HepG2 (cell line): ENCODE measurements around the gene TMEM198. TPM values are rescaled to one million over a fixed set of nuclear protein-coding genes. Genes with fewer than 3 reads are reported as not detected.

ENCODE experiments used
- AGO1 ChIP-seq: fragments of 200-400 bp; formaldehyde crosslinking; IDR thresholded peaks from 2 replicates; pipeline ENCODE4 v1.6.1; 2017; ENCODE audit warnings: mild to moderate bottlenecking, low read depth, low read length, moderate library complexity; ENCODE audit not compliant: poor library complexity, severe bottlenecking
- EHMT2 ChIP-seq: fragments of 200-600 bp; sonication (generic); IDR thresholded peaks from 2 replicates; pipeline ENCODE4 v1.7.0; 2017; ENCODE audit warnings: antibody characterized with exemption, low read depth, low read length, borderline replicate concordance
- GFI1 ChIP-seq: sonication (generic); formaldehyde crosslinking; IDR thresholded peaks from 2 replicates; pipeline ENCODE4 v1.5.0; 2020; ENCODE audit warnings: missing genetic modification reagents, mild to moderate bottlenecking, borderline replicate concordance
- HCFC1 ChIP-seq: fragments of 150-350 bp; IDR thresholded peaks from 2 replicates; pipeline ENCODE4 v1.6.1; 2014; ENCODE audit warnings: low read depth, low read length
- HOXA9 ChIP-seq: sonication (generic); formaldehyde crosslinking; IDR thresholded peaks from 2 replicates; pipeline ENCODE4 v1.8.1; 2022; ENCODE audit warnings: missing genetic modification reagents, mild to moderate bottlenecking, moderate library complexity, borderline replicate concordance
- KDM5B ChIP-seq: sonication (generic); formaldehyde crosslinking; IDR thresholded peaks from 2 replicates; pipeline ENCODE4 v1.4.0; 2020; ENCODE audit warnings: missing genetic modification reagents, mild to moderate bottlenecking, borderline replicate concordance
- MAFG ChIP-seq: sonication (generic); formaldehyde crosslinking; IDR thresholded peaks from 2 replicates; pipeline ENCODE4 v1.5.1; 2020; ENCODE audit warnings: mild to moderate bottlenecking, missing genetic modification reagents
- ZNF282 ChIP-seq: fragments of 450-650 bp; IDR thresholded peaks from 2 replicates; pipeline ENCODE4 v1.6.1; 2018; ENCODE audit not compliant: partially characterized antibody
- ZNF431 ChIP-seq: sonication (generic); formaldehyde crosslinking; IDR thresholded peaks from 2 replicates; pipeline ENCODE4 v1.9.0; 2022; ENCODE audit warnings: missing genetic modification reagents, low read depth, mild to moderate bottlenecking, borderline replicate concordance
- ZNF468 ChIP-seq: sonication (generic); formaldehyde crosslinking; IDR thresholded peaks from 2 replicates; pipeline ENCODE4 v1.8.0; 2022; ENCODE audit warnings: mild to moderate bottlenecking, moderate library complexity, missing genetic modification reagents
- ZNF646 ChIP-seq: sonication (generic); formaldehyde crosslinking; IDR thresholded peaks from 2 replicates; pipeline ENCODE4 v1.9.0; 2021; ENCODE audit warnings: mild to moderate bottlenecking, missing genetic modification reagents
- ZNF781 ChIP-seq: sonication (generic); formaldehyde crosslinking; IDR thresholded peaks from 2 replicates; pipeline ENCODE4 v1.5.1; 2020; ENCODE audit warnings: borderline replicate concordance, mild to moderate bottlenecking, missing genetic modification reagents; ENCODE audit errors: not compliant biosample characterization
- polyA plus RNA-seq, 8 experiments: library from polyadenylated mRNA; depleted of rRNA in 3 of 8; stranded (reverse) in 7 of 8; unstranded in 1 of 8; fragments of >200 nt; fragmentation: Illumina TruSeq in 4 of 8; extraction: Trizol in 4 of 8; gene quantifications; 2 replicates each; pipeline versions ENCODE4 v1.2.1 to v1.2.3, GENCODE V29; 2011 to 2016; ENCODE audit warnings: low read depth in 4 of 8, missing spikeins in 1 of 8, mixed read lengths in 1 of 8; ENCODE audit not compliant: insufficient read depth in 1 of 8
- total RNA-seq, 5 experiments: library from RNA; depleted of rRNA; stranded (reverse); fragments of >200 nt; fragmentation: Illumina TruSeq; extraction: Trizol; gene quantifications; 2 replicates each; pipeline ENCODE4 v1.2.3, GENCODE V29; 2016; ENCODE audit warnings: low read depth in 1 of 5
- TF ChIP-seq, protein P1 (sequence below): sonication (generic); formaldehyde crosslinking; conservative IDR thresholded peaks from 2 replicates; pipeline ENCODE4 v1.5.0; 2020; ENCODE audit warnings: missing genetic modification reagents
- TF ChIP-seq, protein P2 (sequence below): sonication (generic); formaldehyde crosslinking; IDR thresholded peaks from 2 replicates; pipeline ENCODE4 v1.5.0; 2020; ENCODE audit warnings: mild to moderate bottlenecking, missing genetic modification reagents

Gene TMEM198
- total and polyA plus RNA-seq, 2 of the 13 experiments (the other 11 are each of a cell fraction or from before 2014, with no cell fraction given), result 17.3 to 23.5 TPM

- peak; percentile 97 for TF ChIP-seq ZNF431
- TF ChIP-seq, protein P1, sequence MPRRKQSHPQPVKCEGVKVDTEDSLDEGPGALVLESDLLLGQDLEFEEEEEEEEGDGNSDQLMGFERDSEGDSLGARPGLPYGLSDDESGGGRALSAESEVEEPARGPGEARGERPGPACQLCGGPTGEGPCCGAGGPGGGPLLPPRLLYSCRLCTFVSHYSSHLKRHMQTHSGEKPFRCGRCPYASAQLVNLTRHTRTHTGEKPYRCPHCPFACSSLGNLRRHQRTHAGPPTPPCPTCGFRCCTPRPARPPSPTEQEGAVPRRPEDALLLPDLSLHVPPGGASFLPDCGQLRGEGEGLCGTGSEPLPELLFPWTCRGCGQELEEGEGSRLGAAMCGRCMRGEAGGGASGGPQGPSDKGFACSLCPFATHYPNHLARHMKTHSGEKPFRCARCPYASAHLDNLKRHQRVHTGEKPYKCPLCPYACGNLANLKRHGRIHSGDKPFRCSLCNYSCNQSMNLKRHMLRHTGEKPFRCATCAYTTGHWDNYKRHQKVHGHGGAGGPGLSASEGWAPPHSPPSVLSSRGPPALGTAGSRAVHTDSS (CRISPR knock-in tag), result no peak
- TF ChIP-seq HCFC1, result no peak
- TF ChIP-seq, protein P2, sequence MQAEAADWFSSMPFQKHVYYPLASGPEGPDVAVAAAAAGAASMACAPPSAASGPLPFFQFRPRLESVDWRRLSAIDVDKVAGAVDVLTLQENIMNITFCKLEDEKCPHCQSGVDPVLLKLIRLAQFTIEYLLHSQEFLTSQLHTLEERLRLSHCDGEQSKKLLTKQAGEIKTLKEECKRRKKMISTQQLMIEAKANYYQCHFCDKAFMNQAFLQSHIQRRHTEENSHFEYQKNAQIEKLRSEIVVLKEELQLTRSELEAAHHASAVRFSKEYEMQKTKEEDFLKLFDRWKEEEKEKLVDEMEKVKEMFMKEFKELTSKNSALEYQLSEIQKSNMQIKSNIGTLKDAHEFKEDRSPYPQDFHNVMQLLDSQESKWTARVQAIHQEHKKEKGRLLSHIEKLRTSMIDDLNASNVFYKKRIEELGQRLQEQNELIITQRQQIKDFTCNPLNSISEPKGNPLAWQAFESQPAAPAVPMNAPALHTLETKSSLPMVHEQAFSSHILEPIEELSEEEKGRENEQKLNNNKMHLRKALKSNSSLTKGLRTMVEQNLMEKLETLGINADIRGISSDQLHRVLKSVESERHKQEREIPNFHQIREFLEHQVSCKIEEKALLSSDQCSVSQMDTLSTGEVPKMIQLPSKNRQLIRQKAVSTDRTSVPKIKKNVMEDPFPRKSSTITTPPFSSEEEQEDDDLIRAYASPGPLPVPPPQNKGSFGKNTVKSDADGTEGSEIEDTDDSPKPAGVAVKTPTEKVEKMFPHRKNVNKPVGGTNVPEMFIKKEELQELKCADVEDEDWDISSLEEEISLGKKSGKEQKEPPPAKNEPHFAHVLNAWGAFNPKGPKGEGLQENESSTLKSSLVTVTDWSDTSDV (CRISPR knock-in tag), result no peak
- TF ChIP-seq GFI1, result peak; percentile 90; the same call in 1 of the 2 replicates
- peak; percentile 99 for TF ChIP-seq ZNF646
- TF ChIP-seq HOXA9, result no peak
- no peak for TF ChIP-seq AGO1
- 0 out of 2 replicates have a peak, but pooled peaks have one; percentile 41 for TF ChIP-seq ZNF468 (CRISPR knock-in tag)
- TF ChIP-seq MAFG (CRISPR knock-in tag), result peak; percentile 84
- TF ChIP-seq KDM5B, result peak; percentile 97; the same call in 1 of the 2 replicates
- TF ChIP-seq ZNF282, result no peak
- TF ChIP-seq EHMT2, result peak; percentile 31; the same call in 1 of the 2 replicates
- TF ChIP-seq ZNF781 (CRISPR knock-in tag), result peak; percentile 27
Measured at GRCh38 chr2:219576505-219577388, 32.9 kb downstream of the TMEM198 start (continued).
